Stimulated activated CD8-positive, alpha-beta memory T cell treated with anti-CD3 and anti-CD28 coated beads, Interleukin-7, amount 100 ng/mL, for 1 hour (primary cell): Measurements from ENCODE around the gene IL17C.
"Not testable (repeated sequence)": the region's sequence is repeated elsewhere in the genome, so short reads cannot be mapped to it uniquely, and the experiment has no call there.

Source experiments
- DNase-seq, 2 donors: peaks; one replicate each; pipeline ENCODE4 v3.0.0-alpha.2; 2020; ENCODE audit warnings: low read depth in 2 of 2

IL17C gene

GRCh38 chr16:88658714-88659113 lies 20.3 kb downstream of the IL17C start:
- no peak for DNase-seq

GRCh38 chr16:88659160-88659559 lies 20.8 kb downstream of the IL17C start:
- DNase-seq: no peak

- no peak for DNase-seq
These were observed 23.1 kb downstream of the IL17C start for GRCh38 chr16:88661468-88661867.

- no peak for DNase-seq
These were observed 24.0 kb downstream of the IL17C start for GRCh38 chr16:88662222-88662842.

- DNase-seq: peak; percentile 86
These were observed 24.7 kb downstream of the IL17C start, which contains the start of gene MVD for GRCh38 chr16:88662843-88663606. Gene MVD (minus strand): TSS chr16:88663091. CDS start chr16:88663080, 11 bp downstream.

- DNase-seq: no peak
These were observed 26.8 kb downstream of the IL17C start for GRCh38 chr16:88665148-88665547.

- DNase-seq: no peak
These were observed 27.2 kb downstream of the IL17C start for GRCh38 chr16:88665570-88665969.

GRCh38 chr16:88667461-88667860 lies 29.1 kb downstream of the IL17C start:
- no peak for DNase-seq

GRCh38 chr16:88669493-88669892 lies 31.1 kb downstream of the IL17C start:
- DNase-seq: not testable (repeated sequence)

- no peak for DNase-seq
These were observed 31.6 kb downstream of the IL17C start for GRCh38 chr16:88669980-88670379.

- DNase-seq: no peak
These were observed 33.4 kb downstream of the IL17C start for GRCh38 chr16:88671806-88672205.

- no peak for DNase-seq
These were observed 34.4 kb downstream of the IL17C start for GRCh38 chr16:88672776-88673175.

- no peak for DNase-seq
These were observed 35.5 kb downstream of the IL17C start for GRCh38 chr16:88673716-88674379.

GRCh38 chr16:88676502-88677242 lies 38.3 kb downstream of the IL17C start:
- DNase-seq: no peak

- no peak for DNase-seq
These were observed 39.3 kb downstream of the IL17C start for GRCh38 chr16:88677721-88678120.

GRCh38 chr16:88678224-88678979 lies 40.0 kb downstream of the IL17C start:
- no peak for DNase-seq

- no peak for DNase-seq
These were observed 42.2 kb downstream of the IL17C start for GRCh38 chr16:88680554-88681083.

- no peak for DNase-seq
These were observed 42.8 kb downstream of the IL17C start for GRCh38 chr16:88681084-88681680.

- DNase-seq: no peak
These were observed 43.5 kb downstream of the IL17C start for GRCh38 chr16:88681709-88682451.

GRCh38 chr16:88684569-88685155 lies 46.3 kb downstream of the IL17C start:
- DNase-seq: no peak
